Measurements from ENCODE around the gene DEPDC5. TPM values are rescaled to one million over a fixed set of nuclear protein-coding genes. Genes with fewer than 3 reads are reported as not detected.

Gene DEPDC5
- total RNA-seq, 1 donor from 2014 or later = 14.8 TPM

DNA sequence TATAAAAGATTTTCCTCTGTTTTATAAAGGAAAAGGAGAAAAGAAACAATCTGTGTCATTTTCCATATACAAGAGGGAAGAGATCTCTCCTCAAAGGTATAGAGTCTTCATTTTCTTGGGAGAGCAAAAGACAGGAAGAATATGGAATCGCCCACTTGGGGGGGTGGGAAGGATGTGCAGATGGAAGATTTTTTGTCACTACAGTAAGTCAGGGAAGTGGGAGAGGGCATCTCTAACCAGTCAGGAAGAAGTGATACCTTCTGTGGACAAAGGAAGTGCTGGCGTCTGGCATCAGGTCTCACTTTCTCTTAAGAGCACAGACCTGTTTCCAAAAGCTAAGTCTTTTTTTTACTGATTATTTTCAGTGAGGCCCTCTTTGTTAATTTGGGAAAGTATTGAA lies 5.3 kb upstream of the DEPDC5 start:
- Mint-ChIP-seq H3K36me3 (ENCODE audit: low read depth) (no peaks in the 10 kb centered on the region), H3K9me3 (ENCODE audit: low read depth) (no peaks in the 10 kb centered on the region), H3K27me3 (ENCODE audit: low read depth) (no peaks in the 10 kb centered on the region), H3K4me1 (ENCODE audit: low read depth) (peaks cover 45% of the 10 kb centered on the region), H3K4me3 (ENCODE audit: unreplicated experiment) (peak overlapping the region; percentile 94), H3K27ac (ENCODE audit: unreplicated experiment) (peak overlapping the region; percentile 83)
- DNase-seq (ENCODE audit: low spot score) = no peak
- TF ChIP-seq, protein P1, sequence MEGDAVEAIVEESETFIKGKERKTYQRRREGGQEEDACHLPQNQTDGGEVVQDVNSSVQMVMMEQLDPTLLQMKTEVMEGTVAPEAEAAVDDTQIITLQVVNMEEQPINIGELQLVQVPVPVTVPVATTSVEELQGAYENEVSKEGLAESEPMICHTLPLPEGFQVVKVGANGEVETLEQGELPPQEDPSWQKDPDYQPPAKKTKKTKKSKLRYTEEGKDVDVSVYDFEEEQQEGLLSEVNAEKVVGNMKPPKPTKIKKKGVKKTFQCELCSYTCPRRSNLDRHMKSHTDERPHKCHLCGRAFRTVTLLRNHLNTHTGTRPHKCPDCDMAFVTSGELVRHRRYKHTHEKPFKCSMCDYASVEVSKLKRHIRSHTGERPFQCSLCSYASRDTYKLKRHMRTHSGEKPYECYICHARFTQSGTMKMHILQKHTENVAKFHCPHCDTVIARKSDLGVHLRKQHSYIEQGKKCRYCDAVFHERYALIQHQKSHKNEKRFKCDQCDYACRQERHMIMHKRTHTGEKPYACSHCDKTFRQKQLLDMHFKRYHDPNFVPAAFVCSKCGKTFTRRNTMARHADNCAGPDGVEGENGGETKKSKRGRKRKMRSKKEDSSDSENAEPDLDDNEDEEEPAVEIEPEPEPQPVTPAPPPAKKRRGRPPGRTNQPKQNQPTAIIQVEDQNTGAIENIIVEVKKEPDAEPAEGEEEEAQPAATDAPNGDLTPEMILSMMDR (IDR thresholded peaks at IDR 0.05) = no peak

DNA sequence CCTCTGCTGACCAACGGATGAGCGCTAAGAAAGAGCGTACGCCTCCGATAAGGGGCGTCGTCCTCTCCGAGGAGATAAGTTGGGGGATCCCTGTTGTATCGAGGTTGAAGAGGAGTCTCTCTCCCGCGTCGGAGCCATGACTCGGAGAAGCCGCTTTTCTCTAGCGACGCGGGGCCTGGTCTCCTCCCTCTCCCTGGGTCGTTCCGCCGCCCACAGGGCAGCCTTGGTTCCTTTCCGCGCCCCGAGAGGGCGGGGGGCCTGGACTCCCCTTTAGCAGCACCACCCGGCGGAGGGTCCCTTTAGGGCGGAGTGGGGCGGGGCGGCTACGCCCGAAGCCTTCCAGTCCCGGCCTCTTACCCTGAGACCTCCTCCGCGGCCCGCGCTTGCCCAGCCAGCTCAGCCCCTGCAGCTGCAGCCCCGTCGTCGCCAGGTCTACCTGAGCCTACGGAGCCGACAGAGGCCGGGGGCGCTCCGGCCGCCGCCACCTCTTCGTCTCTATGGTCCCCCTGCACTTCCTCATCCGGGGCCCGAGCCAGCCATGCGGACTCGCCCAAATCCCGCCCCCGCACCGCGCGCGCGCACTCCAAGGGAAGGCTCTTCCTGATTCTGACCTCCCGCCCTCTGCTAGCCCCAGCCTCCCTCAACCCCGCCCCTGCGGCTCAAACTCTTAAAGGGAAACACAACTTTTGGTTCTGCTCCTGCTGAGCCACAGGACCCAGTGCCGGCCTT lies 4.0 kb upstream of the DEPDC5 start, which contains the start of gene PRR14L:
TSS of gene PRR14L (minus strand) at position 497 of the 729 bp plus-strand sequence. CDS start 11,272 bp downstream, outside the sequence.
- TF ChIP-seq, protein P1 (IDR thresholded peaks at IDR 0.05) = peak; percentile 46
- Mint-ChIP-seq H3K27me3 (ENCODE audit: low read depth) (no peaks in the 10 kb centered on the region), H3K36me3 (ENCODE audit: low read depth) (no peaks in the 10 kb centered on the region), H3K27ac (ENCODE audit: unreplicated experiment) (peak within 1 kb of the TSS; percentile 83), H3K9me3 (ENCODE audit: low read depth) (no peaks in the 10 kb centered on the region), H3K4me3 (ENCODE audit: unreplicated experiment) (peak within 1 kb of the TSS; percentile 94), H3K4me1 (ENCODE audit: low read depth) (peaks cover 55% of the 10 kb centered on the region)
- peak; percentile 99 for DNase-seq (ENCODE audit: low spot score)

DNA sequence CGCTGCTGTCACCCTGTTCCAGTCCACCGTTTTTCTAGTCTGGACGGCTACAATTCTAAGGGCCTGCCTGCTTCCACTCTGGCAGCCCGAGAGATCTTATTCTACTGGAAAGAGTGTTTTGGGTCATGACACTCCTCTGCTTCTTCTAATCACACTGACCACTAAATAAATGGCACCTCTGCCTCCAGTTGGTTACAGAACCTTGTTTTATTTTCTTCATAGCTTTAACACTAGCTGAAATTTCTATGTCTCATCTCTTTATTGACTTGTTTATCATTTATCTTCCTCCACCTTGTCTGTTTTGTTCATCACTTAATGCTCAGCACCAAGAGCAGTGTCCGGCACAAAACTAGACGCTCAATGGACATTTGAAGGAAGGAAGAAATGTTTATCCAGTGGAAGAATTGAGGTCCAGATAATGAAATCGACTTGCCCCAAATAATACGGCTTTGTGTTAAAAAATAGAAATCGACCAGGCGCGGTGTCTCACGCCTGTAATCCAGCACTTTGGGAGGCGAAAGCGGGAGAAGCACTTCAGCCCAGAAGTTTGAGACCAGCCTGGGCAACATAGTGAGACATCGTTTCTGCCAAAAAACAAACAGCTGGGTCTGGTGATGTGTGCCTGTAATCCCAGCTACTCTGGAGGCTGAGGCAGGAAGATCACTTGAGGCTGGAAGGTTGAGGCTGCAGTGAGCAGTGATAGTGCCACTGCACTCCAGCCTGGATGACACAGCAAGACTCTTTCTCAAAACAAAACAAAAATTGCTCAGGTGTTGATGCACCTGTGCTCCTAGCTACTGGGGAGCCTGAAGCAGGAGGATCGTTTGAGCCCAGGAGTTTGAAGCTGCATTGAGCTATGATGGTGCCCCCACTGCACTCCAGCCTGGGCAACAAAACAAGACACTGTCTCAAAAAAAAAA lies 3.2 kb upstream of the DEPDC5 start:
- TF ChIP-seq, protein P1 (IDR thresholded peaks at IDR 0.05) = no peak
- no peaks in the 10 kb centered on the region for H3K27me3 Mint-ChIP-seq (ENCODE audit: low read depth)
- no peak for DNase-seq (ENCODE audit: low spot score)
- H3K4me1 Mint-ChIP-seq (ENCODE audit: low read depth) = peaks cover 60% of the 10 kb centered on the region
- no peaks in the 10 kb centered on the region for H3K36me3 Mint-ChIP-seq (ENCODE audit: low read depth)
- peak overlapping the region; percentile 83 for H3K27ac Mint-ChIP-seq (ENCODE audit: unreplicated experiment)
- H3K4me3 Mint-ChIP-seq (ENCODE audit: unreplicated experiment) = peak overlapping the region; percentile 94
- H3K9me3 Mint-ChIP-seq (ENCODE audit: low read depth) = no peaks in the 10 kb centered on the region

DNA sequence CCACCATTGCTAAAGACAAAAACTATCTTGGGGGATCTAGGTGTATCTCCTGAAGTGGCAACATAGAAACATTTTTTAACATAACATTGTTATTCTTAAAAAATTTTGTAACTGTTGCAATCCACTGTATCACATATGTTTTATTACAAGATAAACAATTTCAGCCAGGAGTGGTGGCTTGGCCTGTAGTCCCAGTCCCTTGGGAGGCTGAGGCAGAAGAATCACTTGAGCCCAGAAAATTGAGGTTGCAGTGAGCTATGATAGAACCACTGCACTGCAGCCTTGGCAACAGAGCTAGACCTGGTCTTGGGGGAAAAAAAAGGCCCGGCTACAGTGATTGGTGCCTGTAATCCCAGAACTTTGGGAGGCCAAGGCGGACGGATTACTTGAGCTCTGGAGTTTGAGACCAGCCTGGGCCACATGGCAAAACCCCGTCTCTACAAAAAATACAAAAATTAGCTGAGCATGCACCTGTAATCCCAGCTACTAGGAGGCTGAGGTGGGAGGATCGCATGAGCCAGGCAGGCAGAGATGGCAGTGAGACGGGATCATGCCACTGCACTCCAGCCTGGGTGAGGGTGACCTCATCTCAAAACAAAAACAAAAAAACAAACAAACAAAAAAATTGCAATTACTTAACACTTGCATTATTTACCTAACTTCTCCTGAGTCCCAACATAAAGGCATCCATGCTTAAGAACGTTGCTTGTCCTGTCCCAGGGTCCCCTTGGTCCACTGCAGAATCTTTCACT lies 1.5 kb upstream of the DEPDC5 start:
- H3K36me3 Mint-ChIP-seq (ENCODE audit: low read depth) = no peaks in the 10 kb centered on the region
- peaks cover 54% of the 10 kb centered on the region for H3K4me1 Mint-ChIP-seq (ENCODE audit: low read depth)

More for the DNA sequence above, 1.5 kb upstream of the DEPDC5 start:
- DNase-seq (ENCODE audit: low spot score) = no peak
- no peak overlapping the region for H3K4me3 Mint-ChIP-seq (ENCODE audit: unreplicated experiment)
- no peaks in the 10 kb centered on the region for H3K9me3 Mint-ChIP-seq (ENCODE audit: low read depth)
- peak overlapping the region; percentile 97 for H3K27ac Mint-ChIP-seq (ENCODE audit: unreplicated experiment)
- no peaks in the 10 kb centered on the region for H3K27me3 Mint-ChIP-seq (ENCODE audit: low read depth)
- TF ChIP-seq, protein P1 (IDR thresholded peaks at IDR 0.05) = no peak

Data from chondrocyte (in vitro differentiated cells).